ENCODE results near the gene HDAC5. TPM values are rescaled to one million over a fixed set of nuclear protein-coding genes. Genes with fewer than 3 reads are reported as not detected.

The HDAC5 gene
- total and polyA plus RNA-seq, 2 of the 8 experiments (the other 6 are each of a cell fraction or from before 2014, with no cell fraction given), result 48.5 to 54.4 TPM

DNA sequence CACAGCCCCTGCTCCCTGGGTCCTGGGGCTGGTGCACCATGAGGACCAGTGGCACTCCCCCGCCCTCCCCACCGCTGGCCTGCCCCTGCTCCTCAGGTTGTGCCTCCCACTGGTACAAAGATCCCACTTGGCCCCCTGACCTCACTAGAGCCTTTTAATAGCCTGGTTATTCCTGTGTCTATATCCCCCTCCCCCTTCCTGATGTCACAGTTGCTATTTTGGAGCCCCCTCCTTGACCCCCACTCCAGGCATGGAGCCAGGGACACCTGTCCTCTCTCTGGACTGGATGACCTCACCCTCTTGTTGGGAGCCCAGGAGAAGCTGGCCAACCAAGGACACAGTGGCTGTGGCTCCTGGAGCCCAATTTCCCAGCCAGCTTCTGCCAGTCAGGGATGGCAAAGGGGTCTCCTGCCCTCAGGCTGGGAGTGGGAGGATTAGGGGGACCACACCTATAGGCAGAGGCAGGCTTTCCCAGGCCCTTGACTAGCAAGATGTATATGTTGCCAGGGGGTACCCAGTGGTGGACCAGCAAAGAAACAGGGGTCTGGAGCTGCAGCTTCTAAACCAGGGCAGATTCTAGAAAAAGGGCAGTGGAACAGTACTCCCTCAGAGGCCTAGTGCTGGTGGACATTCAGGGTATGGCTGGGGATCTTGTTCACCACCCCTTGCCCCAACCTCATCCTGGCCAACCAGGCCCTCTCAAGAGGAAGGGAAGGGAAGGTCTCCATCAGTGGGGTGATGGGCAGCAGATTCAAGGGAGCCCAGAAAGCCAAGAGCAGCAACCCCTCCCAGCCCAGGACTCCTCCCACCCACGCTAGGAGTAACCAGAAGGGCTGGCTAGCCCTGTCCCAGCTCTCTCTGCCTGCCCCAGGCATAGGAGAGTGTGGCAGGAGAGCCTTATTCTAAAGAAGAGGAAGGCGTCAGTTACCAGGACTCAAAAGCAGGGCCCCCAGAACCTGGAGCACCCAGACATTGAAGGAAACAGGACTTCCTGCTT lies 10.9 kb downstream of the HDAC5 start:
- TF ChIP-seq YY1 (IDR thresholded peaks at IDR 0.05; ENCODE audit: low read depth, low read length) (no peak), EGR1 (IDR thresholded peaks at IDR 0.05; ENCODE audit: borderline replicate concordance, low read depth, low read length) (no peak), RXRA (IDR thresholded peaks at IDR 0.05; ENCODE audit: insufficient read depth, low read depth, low read length) (no peak), JUND (IDR thresholded peaks at IDR 0.05; ENCODE audit: low read length) (no peak)
- peaks cover 10 to 21% of the 10 kb centered on the region in 2 experiments for H4K20me1 ChIP-seq (replicated peaks in 1 of 2; ENCODE audit: control insufficient read depth in 1 of 2, insufficient read depth in 2 of 2, low read length in 2 of 2)

More for the DNA sequence above, 10.9 kb downstream of the HDAC5 start:
- no peak overlapping the region for H3K14ac ChIP-seq (ENCODE audit: insufficient read length)
- H3K79me2 ChIP-seq (ENCODE audit: control insufficient read depth in 1 of 2, insufficient read depth in 2 of 2, low read length in 2 of 2), result peaks cover 0 to 53% of the 10 kb centered on the region in 2 experiments; a peak in 2 of 4 replicates
- H2BK120ac ChIP-seq (replicated peaks; ENCODE audit: low read depth, low read length), result no peak overlapping the region
- H3K79me1 ChIP-seq (ENCODE audit: low read depth, low read length), result peaks cover 30% of the 10 kb centered on the region
- DNase-seq (ENCODE audit: low read depth in 1 of 2, low spot score in 2 of 2), result no peak
- no peak for FAIRE-seq
- H2AK5ac ChIP-seq (ENCODE audit: low read depth, low read length), result peak overlapping the region; percentile 8; the same call in 1 of the 2 replicates
- no peak overlapping the region for H3K4ac ChIP-seq (replicated peaks; ENCODE audit: insufficient read length, low read depth, low read length)
- no peak overlapping the region for H3K9ac ChIP-seq (replicated peaks in 1 of 4; ENCODE audit: extremely low read depth in 1 of 4, low read depth in 3 of 4, low read length in 3 of 4)
- H3K23me2 ChIP-seq (ENCODE audit: low read depth, low read length), result no peaks in the 10 kb centered on the region; the same call in 1 of the 2 replicates
- 69% methylated on average over 4 of the region's 4 CpGs; no CpG with 5 or more reads in 1 of the 2 experiments for WGBS, 2 experiments (ENCODE audit: extremely low coverage in 1 of 2, insufficient coverage in 1 of 2, insufficient read length in 1 of 2, insufficient replicate concordance in 2 of 2, low coverage in 1 of 2, low lambda C conversion rate in 2 of 2, missing lambda C conversion rate in 1 of 2)
- H3K4me1 ChIP-seq (replicated peaks in 1 of 4; ENCODE audit: control insufficient read depth in 3 of 4, insufficient read depth in 4 of 4, low read length in 3 of 4), result peaks cover 0 to 34% (median 26%) of the 10 kb centered on the region in 4 experiments; a peak in 6 of 7 replicates
- no peak overlapping the region for H3K27ac ChIP-seq (ENCODE audit: low read depth, low read length)
- H2BK15ac ChIP-seq (ENCODE audit: low read length), result 0 out of 2 replicates have a peak overlapping the region, but pooled peaks have one; percentile 5
- H3K18ac ChIP-seq (ENCODE audit: extremely low read depth, low read length), result no peak overlapping the region
- H3K9me3 ChIP-seq (ENCODE audit: insufficient read depth in 2 of 2, low read depth in 1 of 2, low read length in 1 of 2), result no peaks in the 10 kb centered on the region
- no peak overlapping the region for H3K4me3 ChIP-seq (ENCODE audit: extremely low read depth in 1 of 4, insufficient read depth in 2 of 4, low read depth in 3 of 4, low read length in 4 of 4)
- 0 out of 2 replicates have a peak overlapping the region, but pooled peaks have one; percentile 61 for H2BK20ac ChIP-seq (ENCODE audit: low read length)
- H2BK12ac ChIP-seq (ENCODE audit: low read depth, low read length), result peak overlapping the region; percentile 52
- peak overlapping the region; percentile 75; the same call in 1 of the 2 replicates for H2BK5ac ChIP-seq (ENCODE audit: low read depth, low read length)
- CTCF ChIA-PET (ENCODE audit: partially characterized antibody), result interaction anchor here (1.1 to 34.4 kb wide), 6 partner anchors 2 to 104 kb away, joined by 4 to 638 read pairs (median 16); partner anchors contain the start of gene HDAC5
- H2AFZ ChIP-seq (ENCODE audit: low read length), result no peak overlapping the region
- H3K4me2 ChIP-seq (ENCODE audit: insufficient read depth in 1 of 2, low read depth in 2 of 2, low read length in 2 of 2), result peak overlapping the region in 1 of 2 experiments; percentile 52; a peak in 1 of 4 replicates
- no peak overlapping the region for H3K23ac ChIP-seq (ENCODE audit: insufficient read length)
- H4K91ac ChIP-seq (replicated peaks; ENCODE audit: insufficient read length, low read length), result no peak overlapping the region
- POLR2A ChIA-PET (ENCODE audit: partially characterized antibody), result interaction anchor here (0.6 to 3.4 kb wide), 10 partner anchors 9 to 221 kb away, joined by 3 to 24 read pairs (median 4); partner anchors contain the start of gene HDAC5
- no peak overlapping the region for H4K5ac ChIP-seq (ENCODE audit: insufficient read length, low read depth, low read length)
- H3K27me3 ChIP-seq (replicated peaks in 1 of 4; ENCODE audit: control insufficient read depth in 3 of 4, extremely low read depth in 1 of 4, insufficient read depth in 3 of 4, low read length in 3 of 4), result no peaks in the 10 kb centered on the region; a peak in 1 of 7 replicates
- H4K8ac ChIP-seq (ENCODE audit: extremely low read depth, insufficient read depth, low read length), result no peak overlapping the region; the same call in 1 of the 2 replicates
- no peak overlapping the region for H3K56ac ChIP-seq (replicated peaks; ENCODE audit: insufficient read length, low read depth, low read length)
- peaks cover 0 to 2% (median 0%) of the 10 kb centered on the region in 4 experiments; a peak in 4 of 8 replicates for H3K36me3 ChIP-seq (ENCODE audit: control insufficient read depth in 2 of 4, insufficient read depth in 4 of 4, low read length in 3 of 4)

Measured in H1 (cell line).